ENCODE data around the gene CXCR4.
A peak's percentile ranks its signal among the peaks of the same experiment; 100 is the strongest.
"Not testable (repeated sequence)": the region's sequence is repeated elsewhere in the genome, so short reads cannot be mapped to it uniquely, and the experiment has no call there.

The CXCR4 gene

GRCh38 chr2:136112317-136113208 lies 5.4 kb downstream of the CXCR4 start:
- DNase-seq = no peak

GRCh38 chr2:136111711-136112110 lies 6.2 kb downstream of the CXCR4 start:
- DNase-seq = no peak

GRCh38 chr2:136110526-136110925 lies 7.4 kb downstream of the CXCR4 start:
- peak; percentile 32 for DNase-seq

GRCh38 chr2:136108463-136108862 lies 9.5 kb downstream of the CXCR4 start:
- no peak for DNase-seq

GRCh38 chr2:136107051-136108033 lies 10.6 kb downstream of the CXCR4 start:
- DNase-seq = no peak

- no peak for DNase-seq
Observed at GRCh38 chr2:136106505-136106904, 11.4 kb downstream of the CXCR4 start.

GRCh38 chr2:136104977-136105376 lies 13.0 kb downstream of the CXCR4 start:
- DNase-seq = peak; percentile 82

- no peak for DNase-seq
Observed at GRCh38 chr2:136101042-136101441, 16.9 kb downstream of the CXCR4 start.

GRCh38 chr2:136098441-136098840 lies 19.5 kb downstream of the CXCR4 start:
- DNase-seq = no peak

- DNase-seq = no peak
Observed at GRCh38 chr2:136093583-136093982, 24.4 kb downstream of the CXCR4 start.

GRCh38 chr2:136091899-136092298 lies 26.1 kb downstream of the CXCR4 start:
- DNase-seq = no peak

- not testable (repeated sequence) for DNase-seq
Observed at GRCh38 chr2:136087901-136088460, 30.0 kb downstream of the CXCR4 start.

GRCh38 chr2:136086253-136087016 lies 31.5 kb downstream of the CXCR4 start:
- DNase-seq = no peak

GRCh38 chr2:136085453-136086209 lies 32.3 kb downstream of the CXCR4 start:
- DNase-seq = no peak

GRCh38 chr2:136081582-136082210 lies 36.3 kb downstream of the CXCR4 start:
- no peak for DNase-seq

GRCh38 chr2:136080114-136080513 lies 37.8 kb downstream of the CXCR4 start:
- DNase-seq = no peak

- DNase-seq = no peak
Observed at GRCh38 chr2:136077107-136077506, 40.8 kb downstream of the CXCR4 start.

- no peak for DNase-seq
Observed at GRCh38 chr2:136075476-136075875, 42.5 kb downstream of the CXCR4 start.

- no peak for DNase-seq
Observed at GRCh38 chr2:136072621-136073020, 45.3 kb downstream of the CXCR4 start.

- DNase-seq = not testable (repeated sequence)
Observed at GRCh38 chr2:136071887-136072286, 46.1 kb downstream of the CXCR4 start.

- no peak for DNase-seq
Observed at GRCh38 chr2:136070913-136071312, 47.0 kb downstream of the CXCR4 start.
